Erythroblast (primary cell): ENCODE measurements around the gene NKRF.

Source experiments
- GATA1 ChIP-seq: IDR thresholded peaks from 2 replicates; pipeline ENCODE4 v1.6.1; 2011; ENCODE audit warnings: low read depth, mild to moderate bottlenecking, control low read depth, low read length, moderate library complexity
- POLR2A ChIP-seq: IDR thresholded peaks from 2 replicates; pipeline ENCODE4 v1.6.1; 2011; ENCODE audit warnings: mild to moderate bottlenecking, low read length

DNA sequence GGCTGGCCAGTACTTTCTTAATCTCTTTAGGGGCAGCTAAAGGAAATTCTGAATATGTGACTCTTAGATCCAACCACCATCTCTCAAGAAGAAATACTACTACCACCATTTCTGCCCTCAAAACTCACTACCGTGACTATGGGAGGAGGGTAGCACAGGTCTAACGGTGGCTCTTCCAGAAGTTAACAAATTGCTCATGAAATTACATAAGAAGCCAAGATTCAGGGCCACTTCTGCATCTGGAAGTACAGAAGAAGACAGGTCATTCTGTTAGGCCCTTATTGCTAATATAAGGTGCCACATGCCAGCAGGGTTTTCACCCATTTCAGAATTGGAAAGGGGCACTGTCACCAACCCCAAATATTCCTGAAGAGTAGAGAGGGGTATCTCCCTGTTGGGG lies 19.6 kb upstream of the NKRF start:
- TF ChIP-seq POLR2A (no peak), GATA1 (no peak)
